ENCODE measurements around the gene CHST7. TPM values are rescaled to one million over a fixed set of nuclear protein-coding genes. Genes with fewer than 3 reads are reported as not detected.

The CHST7 gene
- total RNA-seq, 1 donor from 2014 or later, result 7.5 TPM

GRCh38 chrX:46587753-46588171 lies 14.2 kb downstream of the CHST7 start:
- ATAC-seq (ENCODE audit: low read depth) (no peak), DNase-seq (no peak)
- Mint-ChIP-seq H3K36me3 (ENCODE audit: low read depth) (peaks cover 10% of the 10 kb centered on the region), H3K4me3 (no peak overlapping the region), H3K4me1 (peaks cover 15% of the 10 kb centered on the region), H3K27me3 (no peaks in the 10 kb centered on the region), H3K27ac (no peak overlapping the region), H3K9me3 (no peaks in the 10 kb centered on the region)
- no peak for TF ChIP-seq CTCF (IDR thresholded peaks at IDR 0.05)
- POLR2A ChIA-PET, result interaction anchor here (0.9 kb wide), 1 partner anchor 11 kb away, joined by 3 read pairs; no protein-coding TSS in a partner anchor
- CTCF ChIA-PET, result no interaction called here
- intact Hi-C loops (cut with micrococcal nuclease), result no loop called here

GRCh38 chrX:46588263-46588662 lies 14.7 kb downstream of the CHST7 start:
- Mint-ChIP-seq H3K4me3 (no peak overlapping the region), H3K4me1 (peaks cover 15% of the 10 kb centered on the region), H3K27ac (no peak overlapping the region), H3K27me3 (no peaks in the 10 kb centered on the region), H3K9me3 (no peaks in the 10 kb centered on the region), H3K36me3 (ENCODE audit: low read depth) (peaks cover 10% of the 10 kb centered on the region)
- ATAC-seq (ENCODE audit: low read depth), result no peak
- intact Hi-C loops (cut with micrococcal nuclease), result no loop called here
- TF ChIP-seq CTCF (IDR thresholded peaks at IDR 0.05), result no peak
- ChIA-PET POLR2A (no interaction called here), CTCF (no interaction called here)
- DNase-seq, result no peak

- ATAC-seq (ENCODE audit: low read depth), result no peak
- no peak for TF ChIP-seq CTCF (IDR thresholded peaks at IDR 0.05)
- no peak overlapping the region for H3K4me3 Mint-ChIP-seq
- peaks cover 5% of the 10 kb centered on the region for H3K36me3 Mint-ChIP-seq (ENCODE audit: low read depth)
- H3K27me3 Mint-ChIP-seq, result no peaks in the 10 kb centered on the region
- peaks cover 15% of the 10 kb centered on the region for H3K4me1 Mint-ChIP-seq
- no peaks in the 10 kb centered on the region for H3K9me3 Mint-ChIP-seq
- no peak for DNase-seq
- CTCF ChIA-PET, result no interaction called here
- intact Hi-C loops (cut with micrococcal nuclease), result no loop called here
- POLR2A ChIA-PET, result interaction anchor here (0.7 to 0.8 kb wide), 2 partner anchors 18 to 30 kb away, joined by 4 to 5 read pairs; no protein-coding TSS in a partner anchor
- no peak overlapping the region for H3K27ac Mint-ChIP-seq
These were observed 16.6 kb downstream of the CHST7 start for GRCh38 chrX:46589977-46590723.

- POLR2A ChIA-PET, result no interaction called here
- no peak for TF ChIP-seq CTCF (IDR thresholded peaks at IDR 0.05)
- no peak for ATAC-seq (ENCODE audit: low read depth)
- Mint-ChIP-seq H3K36me3 (ENCODE audit: low read depth) (peaks cover 9% of the 10 kb centered on the region), H3K4me3 (no peak overlapping the region), H3K27ac (no peak overlapping the region), H3K27me3 (no peaks in the 10 kb centered on the region), H3K9me3 (no peaks in the 10 kb centered on the region), H3K4me1 (peaks cover 3% of the 10 kb centered on the region)
- CTCF ChIA-PET, result no interaction called here
- intact Hi-C loops (cut with micrococcal nuclease), result no loop called here
- DNase-seq, result no peak
These were observed 21.5 kb downstream of the CHST7 start for GRCh38 chrX:46595084-46595483.

- ATAC-seq (ENCODE audit: low read depth) (no peak), DNase-seq (no peak)
- peaks cover 24% of the 10 kb centered on the region for H3K36me3 Mint-ChIP-seq (ENCODE audit: low read depth)
- intact Hi-C loops (cut with micrococcal nuclease), result no loop called here
- ChIA-PET CTCF (no interaction called here), POLR2A (interaction anchor here (0.8 to 1.0 kb wide), 2 partner anchors 18 to 35 kb away, joined by 3 read pairs; no protein-coding TSS in a partner anchor)
- H3K4me3 Mint-ChIP-seq, result no peak overlapping the region
- TF ChIP-seq CTCF (IDR thresholded peaks at IDR 0.05), result no peak
- peaks cover 3% of the 10 kb centered on the region for H3K4me1 Mint-ChIP-seq
- no peaks in the 10 kb centered on the region for H3K27me3 Mint-ChIP-seq
- no peaks in the 10 kb centered on the region for H3K9me3 Mint-ChIP-seq
- H3K27ac Mint-ChIP-seq, result no peak overlapping the region
These were observed 23.6 kb downstream of the CHST7 start for GRCh38 chrX:46597208-46597607.
